ENCODE measurements around the gene TMA7. TPM values are rescaled to one million over a fixed set of nuclear protein-coding genes. Genes with fewer than 3 reads are reported as not detected.
A peak's percentile ranks its signal among the peaks of the same experiment; 100 is the strongest.

The TMA7 gene
- total and polyA plus RNA-seq, 9 of the 15 experiments (the other 6 are each of a cell fraction or from before 2014, with no cell fraction given): 209 to 1,003 (median 486) TPM

DNA sequence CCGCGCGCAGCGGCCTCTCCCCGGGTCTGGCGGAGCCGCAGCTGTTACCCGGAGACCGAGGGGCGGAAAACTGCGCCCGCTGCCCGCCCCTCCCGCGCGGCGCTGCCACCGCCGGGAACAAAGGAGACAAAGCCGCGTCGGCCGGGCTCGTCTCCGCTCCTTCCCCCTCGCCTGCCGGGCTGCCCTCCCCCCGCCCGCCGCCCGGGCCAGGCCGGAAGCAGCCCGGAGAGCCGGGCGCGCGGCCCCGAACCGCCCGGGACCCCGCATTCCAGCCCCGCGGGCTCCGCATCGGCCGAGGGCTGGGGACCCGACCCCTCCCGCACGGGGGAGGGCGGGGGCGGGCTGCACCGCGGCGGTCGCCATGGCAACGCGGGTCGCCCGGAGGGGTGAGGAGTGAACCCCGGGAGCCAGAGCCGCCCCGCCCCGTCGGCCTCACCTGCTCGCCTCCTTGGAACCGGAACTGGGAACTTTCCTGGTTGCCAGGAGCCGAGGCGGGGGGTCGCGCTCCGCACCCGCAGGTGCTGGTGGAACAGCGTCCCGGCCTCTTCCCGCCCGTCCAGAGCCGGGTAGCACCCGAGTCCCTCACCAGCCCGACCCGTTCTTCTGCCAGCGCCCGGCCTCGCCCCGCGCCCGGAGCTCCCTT is 10.6 kb upstream of the TMA7 start (continued):
- peak in 1 of 2 experiments; percentile 74; a peak in 2 of 4 replicates for TF ChIP-seq MAZ (CRISPR knock-in tag; conservative IDR thresholded peaks at IDR 0.05 in 1 of 2, IDR thresholded peaks at IDR 0.05 in 1 of 2)
- 0 out of 2 replicates have a peak, but pooled peaks have one; percentile 26 for TF ChIP-seq ZFX (CRISPR knock-in tag; IDR thresholded peaks at IDR 0.05)
- no peak for TF ChIP-seq ZNF644 (tag; IDR thresholded peaks at IDR 0.05; ENCODE audit: low read depth)
- 0 out of 2 replicates have a peak, but pooled peaks have one; percentile 45 for TF ChIP-seq ZBTB40 (IDR thresholded peaks at IDR 0.05)
- no peak for TF ChIP-seq ZBTB40 (CRISPR knock-in tag; IDR thresholded peaks at IDR 0.05)
- no peak for TF ChIP-seq ZNF384 (IDR thresholded peaks at IDR 0.05; ENCODE audit: low read depth, low read length)
- TF ChIP-seq SMAD4 (CRISPR knock-in tag; conservative IDR thresholded peaks at IDR 0.05): peak; percentile 54; the same call in 1 of the 2 replicates
- no peak for TF ChIP-seq FOXJ3 (CRISPR knock-in tag; IDR thresholded peaks at IDR 0.05)
- TF ChIP-seq FOXA3 (CRISPR knock-in tag; conservative IDR thresholded peaks at IDR 0.05 in 1 of 2, IDR thresholded peaks at IDR 0.05 in 1 of 2): no peak
- TF ChIP-seq RCOR1 (IDR thresholded peaks at IDR 0.05; ENCODE audit: borderline replicate concordance in 1 of 2, low read depth in 2 of 2, low read length in 2 of 2): 0 out of 4 replicates have a peak, but pooled peaks of 1 of the 2 experiments have one; percentile 4
- TF ChIP-seq ZNF239 (CRISPR knock-in tag; IDR thresholded peaks at IDR 0.05): no peak
- TF ChIP-seq, protein P1, sequence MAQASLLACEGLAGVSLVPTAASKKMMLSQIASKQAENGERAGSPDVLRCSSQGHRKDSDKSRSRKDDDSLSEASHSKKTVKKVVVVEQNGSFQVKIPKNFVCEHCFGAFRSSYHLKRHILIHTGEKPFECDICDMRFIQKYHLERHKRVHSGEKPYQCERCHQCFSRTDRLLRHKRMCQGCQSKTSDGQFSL (CRISPR knock-in tag; IDR thresholded peaks at IDR 0.05): no peak
- TF ChIP-seq, protein P1 (tag; IDR thresholded peaks at IDR 0.05): no peak
- TF ChIP-seq PHF8 (IDR thresholded peaks at IDR 0.05; ENCODE audit: borderline replicate concordance, low read length): peak; percentile 44; the same call in 1 of the 2 replicates
- TF ChIP-seq POLR2G (IDR thresholded peaks at IDR 0.05; ENCODE audit: low read depth, low read length): peak; percentile 68
- TF ChIP-seq HNRNPL (IDR thresholded peaks at IDR 0.05; ENCODE audit: low read depth, low read length): 0 out of 2 replicates have a peak, but pooled peaks have one; percentile 42
- no peak for TF ChIP-seq TCFL5 (CRISPR knock-in tag; conservative IDR thresholded peaks at IDR 0.05)

Measured in K562 (cell line).